GM19193 (cell line): ENCODE data around the gene TRUB2.
A peak's percentile ranks its signal among the peaks of the same experiment; 100 is the strongest.

Source experiments
- POLR2A ChIP-seq: IDR thresholded peaks from 4 replicates; pipeline ENCODE4 v1.6.1; 2011; ENCODE audit not compliant: insufficient read depth, insufficient read length; ENCODE audit errors: extremely low read depth

Gene TRUB2

GRCh38 chr9:128349125-128349524 lies 26.9 kb upstream of the TRUB2 start:
- TF ChIP-seq POLR2A: no peak

DNA sequence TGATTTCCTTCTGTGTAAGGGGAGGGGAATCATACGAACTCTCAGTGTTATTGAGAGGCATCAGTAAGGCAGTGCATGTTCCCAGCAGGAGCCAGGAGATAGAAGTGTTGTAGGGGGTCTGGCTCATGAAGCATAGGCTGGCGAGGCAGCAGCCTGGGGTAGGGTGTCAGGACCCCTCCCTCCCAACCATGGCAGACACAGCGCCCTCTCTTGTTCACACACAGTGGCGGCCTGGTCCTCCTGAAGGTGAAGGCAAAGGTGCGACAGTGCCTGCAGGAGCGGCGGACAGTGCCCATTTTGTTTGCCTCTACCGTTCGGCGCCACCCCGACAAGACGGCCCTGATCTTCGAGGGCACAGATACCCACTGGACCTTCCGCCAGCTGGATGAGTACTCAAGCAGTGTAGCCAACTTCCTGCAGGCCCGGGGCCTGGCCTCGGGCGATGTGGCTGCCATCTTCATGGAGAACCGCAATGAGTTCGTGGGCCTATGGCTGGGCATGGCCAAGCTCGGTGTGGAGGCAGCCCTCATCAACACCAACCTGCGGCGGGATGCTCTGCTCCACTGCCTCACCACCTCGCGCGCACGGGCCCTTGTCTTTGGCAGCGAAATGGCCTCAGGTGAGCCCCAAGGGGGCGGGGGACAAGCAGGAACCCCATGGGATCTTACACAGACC lies 22.8 kb upstream of the TRUB2 start:
- no peak for TF ChIP-seq POLR2A

GRCh38 chr9:128343855-128344254 lies 21.6 kb upstream of the TRUB2 start:
- no peak for TF ChIP-seq POLR2A

GRCh38 chr9:128342971-128343680 lies 20.9 kb upstream of the TRUB2 start:
- TF ChIP-seq POLR2A: no peak

DNA sequence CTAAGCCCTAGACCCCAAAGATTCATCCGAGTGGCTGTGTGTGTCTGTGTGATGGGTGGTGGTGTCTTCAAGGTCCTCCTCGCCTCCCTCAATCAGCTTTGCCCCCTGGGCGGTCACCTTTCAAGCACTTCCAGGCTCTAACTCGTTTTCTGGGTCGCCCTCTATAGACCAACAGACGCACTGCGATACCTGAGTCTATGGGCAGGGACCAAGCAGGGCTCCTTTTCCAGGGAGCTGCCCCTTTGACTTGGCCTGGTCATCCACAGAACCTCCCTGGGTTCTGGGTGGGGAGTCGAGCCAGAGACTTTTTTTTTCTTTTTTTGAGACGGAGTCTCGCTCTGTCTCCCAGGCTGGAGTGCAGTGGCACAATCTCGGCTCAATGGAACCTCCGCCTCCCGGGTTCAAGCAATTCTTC lies 19.2 kb upstream of the TRUB2 start:
- no peak for TF ChIP-seq POLR2A

GRCh38 chr9:128340691-128341434 lies 18.6 kb upstream of the TRUB2 start:
- TF ChIP-seq POLR2A: no peak

- TF ChIP-seq POLR2A: peak; percentile 22
Observed at GRCh38 chr9:128339761-128340690, 17.8 kb upstream of the TRUB2 start, which contains the start of gene SLC27A4. Gene SLC27A4 (plus strand): TSS chr9:128340527. CDS start chr9:128343133, 2,606 bp downstream.

DNA sequence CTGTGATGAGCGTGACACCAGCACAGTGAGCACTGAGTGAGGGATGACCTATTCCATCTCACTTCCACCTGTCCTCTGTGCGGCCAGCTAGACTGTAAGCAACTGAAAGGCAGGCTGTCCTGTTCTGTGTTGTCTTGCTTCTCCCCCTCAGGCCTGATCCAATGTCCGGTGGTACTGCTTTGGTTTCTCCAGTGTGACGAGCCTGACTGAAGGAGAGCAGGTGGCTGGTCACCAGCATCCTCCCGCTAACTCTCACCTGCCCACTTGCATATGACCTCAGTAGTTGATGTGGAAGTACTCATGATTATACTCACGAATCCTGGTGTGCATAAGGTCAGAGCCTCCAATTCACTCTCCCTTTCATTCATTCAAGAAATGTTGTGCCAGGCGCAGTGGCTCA lies 15.7 kb upstream of the TRUB2 start:
- TF ChIP-seq POLR2A: no peak

GRCh38 chr9:128335914-128336313 lies 13.7 kb upstream of the TRUB2 start:
- no peak for TF ChIP-seq POLR2A

DNA sequence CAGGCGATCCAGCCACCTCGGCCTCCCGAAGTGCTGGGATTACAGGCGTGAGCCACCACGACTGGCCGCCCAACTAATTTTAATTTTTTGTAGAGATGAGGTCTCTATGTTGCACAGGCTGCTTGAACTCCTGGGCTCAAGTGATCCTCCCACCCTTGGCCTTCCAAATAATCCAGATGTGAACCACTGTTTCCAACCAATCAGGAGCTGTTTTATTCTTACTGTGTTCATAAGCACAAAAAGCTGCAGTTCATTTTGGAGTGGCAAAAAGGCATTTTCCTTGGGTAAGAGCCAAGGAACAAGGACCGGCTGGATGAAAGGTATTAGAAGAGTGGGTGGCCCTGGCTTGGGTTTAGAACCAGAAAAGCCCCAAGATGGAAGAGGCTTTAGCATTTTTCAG lies 12.9 kb upstream of the TRUB2 start:
- no peak for TF ChIP-seq POLR2A

- TF ChIP-seq POLR2A: no peak
Observed at GRCh38 chr9:128333451-128333869, 11.2 kb upstream of the TRUB2 start.

DNA sequence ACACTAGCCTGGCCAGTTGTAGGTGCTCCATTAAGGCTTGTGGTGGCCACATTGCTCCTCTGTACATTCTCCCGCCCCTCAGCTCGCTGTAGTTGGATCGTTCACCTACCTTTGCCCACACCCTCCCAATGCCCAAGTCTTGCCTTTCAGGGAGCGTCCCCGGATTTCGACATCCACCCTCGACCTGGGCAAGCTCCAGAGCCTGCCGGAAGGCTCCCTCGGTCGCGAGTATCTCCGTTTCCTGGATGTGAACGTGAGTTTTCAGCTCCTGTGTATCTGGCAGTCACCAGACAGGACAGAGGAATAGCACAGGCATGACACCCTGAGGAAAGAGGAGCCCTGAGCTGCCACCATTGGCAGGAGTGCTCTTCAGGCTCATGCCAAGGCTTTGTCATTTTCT lies 3.4 kb upstream of the TRUB2 start:
- no peak for TF ChIP-seq POLR2A

GRCh38 chr9:128324401-128324800 lies 2.2 kb upstream of the TRUB2 start:
- no peak for TF ChIP-seq POLR2A

- TF ChIP-seq POLR2A: no peak
Observed at GRCh38 chr9:128323791-128324190, 1.5 kb upstream of the TRUB2 start.

DNA sequence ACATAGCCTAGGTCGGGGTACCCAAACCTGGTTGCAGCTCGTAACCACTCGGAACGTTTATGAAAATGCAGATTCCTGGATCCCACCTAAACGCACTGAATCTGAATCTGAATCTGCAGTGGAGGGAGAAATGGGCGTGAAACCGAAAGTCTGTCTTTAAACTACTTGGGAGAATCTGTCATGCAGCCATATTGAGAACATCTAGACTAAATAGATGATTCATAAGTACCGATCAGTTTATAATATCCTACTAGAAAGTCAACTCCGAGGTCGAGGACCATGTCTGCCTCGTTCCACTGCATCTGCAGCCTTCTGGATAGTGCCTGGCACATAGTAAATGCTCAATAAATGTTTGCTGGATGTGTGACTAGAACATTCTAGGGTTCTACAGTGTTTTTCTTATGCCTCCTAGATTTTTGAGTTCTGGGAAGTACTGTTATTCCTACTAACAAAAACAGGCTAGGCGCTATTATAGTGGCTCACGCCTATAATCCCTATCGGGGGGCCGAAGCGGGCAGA lies 1.0 kb upstream of the TRUB2 start:
- no peak for TF ChIP-seq POLR2A

- TF ChIP-seq POLR2A: no peak
Observed at GRCh38 chr9:128321879-128322403, 306 bp downstream of the TRUB2 start.
